GM12873 (cell line): ENCODE data around the gene GATAD2A.

ENCODE experiments used
- CTCF ChIP-seq: IDR thresholded peaks from 2 replicates; pipeline ENCODE4 v1.5.1; 2012; ENCODE audit warnings: low read depth, mild to moderate bottlenecking, moderate library complexity, low read length, control low read depth; ENCODE audit not compliant: insufficient read depth; ENCODE audit errors: missing control alignments

Gene GATAD2A

DNA sequence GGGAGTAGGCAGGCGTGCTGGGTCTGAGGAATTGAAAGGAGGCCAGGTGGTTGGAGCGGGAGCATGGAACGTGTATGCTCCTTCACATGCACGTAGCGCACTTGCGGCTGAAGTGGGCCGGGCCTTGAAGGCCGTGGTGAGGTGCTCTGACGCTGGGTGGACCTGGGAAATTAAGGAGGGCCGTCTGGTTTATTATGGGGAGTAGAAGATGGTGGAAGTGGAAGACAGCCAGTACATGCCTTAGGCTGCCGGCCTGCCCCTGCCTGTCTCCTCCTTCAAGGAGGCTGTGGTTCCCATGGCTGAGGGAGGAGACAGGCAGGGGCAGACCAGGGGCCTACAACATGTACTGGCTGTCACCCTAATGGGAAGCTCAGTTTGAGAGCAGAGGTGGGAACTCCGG, 23.9 kb downstream of the GATAD2A start:
- TF ChIP-seq CTCF: no peak

- TF ChIP-seq CTCF: no peak
These were observed 27.3 kb downstream of the GATAD2A start for GRCh38 chr19:19432732-19433131.

DNA sequence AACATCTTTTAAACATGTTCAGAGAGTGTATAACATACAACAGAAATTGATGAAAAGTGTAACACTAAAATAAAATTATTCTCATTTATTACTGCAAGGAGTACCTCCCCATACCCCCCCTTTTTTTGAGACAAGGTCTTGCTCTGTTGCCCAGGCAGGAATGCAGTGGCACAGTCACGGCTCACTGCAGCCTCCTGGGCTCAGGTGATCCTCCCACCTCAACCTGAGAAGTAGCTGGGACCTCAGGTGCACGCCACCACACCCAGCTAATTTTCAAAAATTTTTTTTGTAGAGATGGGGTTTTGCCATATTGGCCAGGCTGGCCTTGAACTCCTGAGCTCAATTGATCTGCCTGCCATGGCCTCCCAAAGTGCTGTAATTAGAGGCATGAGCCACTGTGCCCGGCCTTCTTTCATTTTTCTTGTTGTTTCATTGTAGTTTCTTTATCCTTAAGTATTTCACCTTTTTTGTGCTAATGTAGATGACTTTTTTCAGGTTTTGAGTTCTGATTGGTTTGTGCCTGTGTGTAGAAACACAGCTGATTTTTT, 28.3 kb downstream of the GATAD2A start:
- TF ChIP-seq CTCF: no peak

DNA sequence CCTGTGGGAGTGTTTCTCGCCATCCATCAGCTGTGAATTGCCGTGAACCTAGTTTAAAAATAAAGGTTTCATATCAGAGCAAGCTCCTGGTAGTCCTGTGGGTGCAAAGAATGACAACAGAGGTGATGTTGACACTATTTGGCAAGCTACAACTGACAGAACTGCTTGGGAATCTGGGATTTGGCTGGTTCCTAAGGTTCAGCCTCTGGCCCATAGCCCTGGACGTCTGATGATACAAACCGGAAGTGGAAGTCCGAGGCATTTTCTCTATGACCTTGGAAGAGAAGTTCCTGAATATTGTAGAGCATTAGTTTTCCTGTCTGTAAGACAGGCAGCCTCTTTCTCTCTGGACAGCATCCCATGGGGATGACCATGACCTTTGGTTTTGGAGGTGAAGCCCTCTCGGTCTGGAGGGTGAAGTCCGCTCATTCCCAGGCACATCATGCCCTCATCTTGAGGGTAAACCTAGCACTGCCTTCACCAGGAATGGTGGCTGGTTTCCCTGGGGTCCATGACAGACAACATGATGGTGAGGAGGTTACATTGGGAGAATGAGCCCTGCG, 29.1 kb downstream of the GATAD2A start:
- TF ChIP-seq CTCF: no peak

GRCh38 chr19:19436137-19436691, 30.7 kb downstream of the GATAD2A start:
- TF ChIP-seq CTCF: no peak

DNA sequence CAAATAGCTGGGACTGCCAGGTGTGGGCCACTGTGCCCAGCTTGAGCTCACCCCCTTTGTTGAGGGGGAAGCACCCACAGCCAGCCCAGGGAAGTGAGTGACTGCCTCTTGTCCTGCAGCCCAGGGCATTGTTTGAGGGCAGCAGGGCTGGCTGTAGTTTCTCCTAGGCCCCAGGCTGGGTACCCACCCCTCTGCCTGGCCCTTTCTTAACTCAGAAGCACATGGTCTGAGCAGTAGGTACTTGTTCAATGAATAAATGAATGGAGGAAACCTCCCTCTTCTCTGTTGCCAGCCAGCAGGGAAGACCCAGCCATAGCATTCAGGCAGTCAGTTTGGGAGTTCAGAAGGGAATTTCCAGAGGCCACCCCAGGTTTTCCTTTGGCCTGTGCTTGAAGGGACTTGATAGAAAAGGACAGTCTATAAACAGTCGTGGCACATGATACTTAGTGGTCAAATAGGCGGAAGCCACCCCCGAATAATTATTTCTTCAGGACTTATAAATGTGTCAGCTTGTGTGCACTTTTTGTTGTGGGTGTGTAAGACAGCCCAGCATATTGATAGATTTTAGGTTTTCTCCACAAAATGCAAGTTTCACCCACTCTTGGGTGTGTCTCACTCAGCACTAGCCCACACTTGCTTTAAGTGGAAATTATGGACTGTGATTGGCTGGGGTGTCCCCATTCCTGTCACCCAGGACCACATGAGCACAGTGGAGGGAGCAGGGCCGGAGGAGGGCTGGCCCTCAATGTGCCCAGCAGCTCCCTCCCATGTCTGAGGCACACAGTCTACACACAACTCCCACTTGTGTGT, 33.1 kb downstream of the GATAD2A start:
- TF ChIP-seq CTCF: no peak

GRCh38 chr19:19439176-19439482, 33.7 kb downstream of the GATAD2A start:
- no peak for TF ChIP-seq CTCF
